ENCODE results near the gene DGKG. TPM values are rescaled to one million over a fixed set of nuclear protein-coding genes. Genes with fewer than 3 reads are reported as not detected.

The DGKG gene
- total and polyA plus RNA-seq, 10 of the 15 experiments (the other 5 are each of a cell fraction or from before 2014, with no cell fraction given), result 0.39 to 6.2 (median 4.7) TPM

DNA sequence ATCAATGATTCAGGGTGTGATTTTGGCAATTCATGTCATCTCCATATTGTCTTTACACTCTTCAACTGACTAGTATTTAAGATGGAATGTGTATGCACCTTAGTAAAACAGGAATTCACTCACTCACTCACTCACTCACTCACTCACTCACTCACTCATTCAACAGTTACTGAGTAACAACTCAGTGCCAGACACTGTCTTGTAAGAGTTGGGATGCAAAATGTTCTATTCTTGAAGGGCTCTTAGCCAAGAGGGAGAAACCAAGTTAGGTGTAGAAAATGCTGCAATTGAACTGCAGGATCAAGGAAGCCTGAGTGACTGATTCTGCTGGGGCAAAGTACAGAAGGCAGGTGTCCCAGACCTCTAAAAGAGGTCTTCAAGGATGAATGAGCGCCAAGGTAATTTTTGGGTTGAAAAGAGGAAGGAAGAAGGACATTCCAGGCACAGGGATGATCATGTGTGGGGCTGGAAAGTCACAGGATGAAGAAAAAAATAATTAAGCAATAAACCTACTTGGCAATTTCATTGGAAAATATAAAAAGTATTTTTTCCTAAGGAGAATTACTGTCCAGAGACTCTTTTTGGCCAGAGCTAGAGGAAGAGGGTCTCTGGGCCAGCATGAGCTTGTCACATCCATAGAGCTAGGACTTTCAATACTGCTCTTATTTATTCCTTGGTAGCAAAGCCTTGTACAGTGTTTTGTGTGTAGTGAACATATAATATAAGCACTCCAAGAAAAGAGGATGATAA, 194.2 kb downstream of the DGKG start:
- POLR2A ChIA-PET, result no interaction called here
- ATAC-seq (no peak), DNase-seq (ENCODE audit: low read depth, low spot score) (no peak), FAIRE-seq (no peak)
- RAD21 ChIA-PET (ENCODE audit: unreplicated experiment), result no interaction called here
- intact Hi-C loops (cut with micrococcal nuclease; ENCODE audit: unreplicated experiment) (no loop called here), in situ Hi-C loops (cut with MboI) (no loop called here)
- CTCF ChIA-PET, result no interaction called here
- Histone ChIP-seq H3K27ac (ENCODE audit: control insufficient read depth, insufficient read depth) (no peak overlapping the region), H3K4me3 (no peak overlapping the region), H3K4me2 (ENCODE audit: control insufficient read depth, insufficient read depth) (no peak overlapping the region), H3K27me3 (replicated peaks in 1 of 2; ENCODE audit: control insufficient read depth in 2 of 2, insufficient read depth in 2 of 2, low read length in 1 of 2) (no peaks in the 10 kb centered on the region), H3K9me3 (replicated peaks; ENCODE audit: control insufficient read depth, insufficient read depth, low read length) (no peaks in the 10 kb centered on the region), H3K36me3 (ENCODE audit: control insufficient read depth in 2 of 2, insufficient read depth in 2 of 2, low read length in 1 of 2) (no peaks in the 10 kb centered on the region), H3K9ac (ENCODE audit: control insufficient read depth, insufficient read depth, low read length) (no peak overlapping the region), H3K79me2 (ENCODE audit: control insufficient read depth, insufficient read depth, low read length) (no peaks in the 10 kb centered on the region), H3K4me1 (ENCODE audit: control insufficient read depth, insufficient read depth, low read length) (no peaks in the 10 kb centered on the region), H4K20me1 (ENCODE audit: control insufficient read depth, insufficient read depth) (no peaks in the 10 kb centered on the region), H2AFZ (ENCODE audit: control insufficient read depth, low read depth, low read length) (no peak overlapping the region)
- no TSS peak for BruUV-seq (replicated peaks)
- TF ChIP-seq SPI1 (IDR thresholded peaks at IDR 0.05; ENCODE audit: borderline replicate concordance, insufficient read depth, low read depth, low read length) (no peak), YY1 (IDR thresholded peaks at IDR 0.05; ENCODE audit: low read depth, low read length) (no peak), JUNB (IDR thresholded peaks at IDR 0.05) (no peak)
- TF ChIP-seq, protein P1, sequence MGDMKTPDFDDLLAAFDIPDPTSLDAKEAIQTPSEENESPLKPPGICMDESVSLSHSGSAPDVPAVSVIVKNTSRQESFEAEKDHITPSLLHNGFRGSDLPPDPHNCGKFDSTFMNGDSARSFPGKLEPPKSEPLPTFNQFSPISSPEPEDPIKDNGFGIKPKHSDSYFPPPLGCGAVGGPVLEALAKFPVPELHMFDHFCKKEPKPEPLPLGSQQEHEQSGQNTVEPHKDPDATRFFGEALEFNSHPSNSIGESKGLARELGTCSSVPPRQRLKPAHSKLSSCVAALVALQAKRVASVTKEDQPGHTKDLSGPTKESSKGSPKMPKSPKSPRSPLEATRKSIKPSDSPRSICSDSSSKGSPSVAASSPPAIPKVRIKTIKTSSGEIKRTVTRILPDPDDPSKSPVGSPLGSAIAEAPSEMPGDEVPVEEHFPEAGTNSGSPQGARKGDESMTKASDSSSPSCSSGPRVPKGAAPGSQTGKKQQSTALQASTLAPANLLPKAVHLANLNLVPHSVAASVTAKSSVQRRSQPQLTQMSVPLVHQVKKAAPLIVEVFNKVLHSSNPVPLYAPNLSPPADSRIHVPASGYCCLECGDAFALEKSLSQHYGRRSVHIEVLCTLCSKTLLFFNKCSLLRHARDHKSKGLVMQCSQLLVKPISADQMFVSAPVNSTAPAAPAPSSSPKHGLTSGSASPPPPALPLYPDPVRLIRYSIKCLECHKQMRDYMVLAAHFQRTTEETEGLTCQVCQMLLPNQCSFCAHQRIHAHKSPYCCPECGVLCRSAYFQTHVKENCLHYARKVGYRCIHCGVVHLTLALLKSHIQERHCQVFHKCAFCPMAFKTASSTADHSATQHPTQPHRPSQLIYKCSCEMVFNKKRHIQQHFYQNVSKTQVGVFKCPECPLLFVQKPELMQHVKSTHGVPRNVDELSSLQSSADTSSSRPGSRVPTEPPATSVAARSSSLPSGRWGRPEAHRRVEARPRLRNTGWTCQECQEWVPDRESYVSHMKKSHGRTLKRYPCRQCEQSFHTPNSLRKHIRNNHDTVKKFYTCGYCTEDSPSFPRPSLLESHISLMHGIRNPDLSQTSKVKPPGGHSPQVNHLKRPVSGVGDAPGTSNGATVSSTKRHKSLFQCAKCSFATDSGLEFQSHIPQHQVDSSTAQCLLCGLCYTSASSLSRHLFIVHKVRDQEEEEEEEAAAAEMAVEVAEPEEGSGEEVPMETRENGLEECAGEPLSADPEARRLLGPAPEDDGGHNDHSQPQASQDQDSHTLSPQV (IDR thresholded peaks at IDR 0.05), result no peak
- TF ChIP-seq, protein P2, sequence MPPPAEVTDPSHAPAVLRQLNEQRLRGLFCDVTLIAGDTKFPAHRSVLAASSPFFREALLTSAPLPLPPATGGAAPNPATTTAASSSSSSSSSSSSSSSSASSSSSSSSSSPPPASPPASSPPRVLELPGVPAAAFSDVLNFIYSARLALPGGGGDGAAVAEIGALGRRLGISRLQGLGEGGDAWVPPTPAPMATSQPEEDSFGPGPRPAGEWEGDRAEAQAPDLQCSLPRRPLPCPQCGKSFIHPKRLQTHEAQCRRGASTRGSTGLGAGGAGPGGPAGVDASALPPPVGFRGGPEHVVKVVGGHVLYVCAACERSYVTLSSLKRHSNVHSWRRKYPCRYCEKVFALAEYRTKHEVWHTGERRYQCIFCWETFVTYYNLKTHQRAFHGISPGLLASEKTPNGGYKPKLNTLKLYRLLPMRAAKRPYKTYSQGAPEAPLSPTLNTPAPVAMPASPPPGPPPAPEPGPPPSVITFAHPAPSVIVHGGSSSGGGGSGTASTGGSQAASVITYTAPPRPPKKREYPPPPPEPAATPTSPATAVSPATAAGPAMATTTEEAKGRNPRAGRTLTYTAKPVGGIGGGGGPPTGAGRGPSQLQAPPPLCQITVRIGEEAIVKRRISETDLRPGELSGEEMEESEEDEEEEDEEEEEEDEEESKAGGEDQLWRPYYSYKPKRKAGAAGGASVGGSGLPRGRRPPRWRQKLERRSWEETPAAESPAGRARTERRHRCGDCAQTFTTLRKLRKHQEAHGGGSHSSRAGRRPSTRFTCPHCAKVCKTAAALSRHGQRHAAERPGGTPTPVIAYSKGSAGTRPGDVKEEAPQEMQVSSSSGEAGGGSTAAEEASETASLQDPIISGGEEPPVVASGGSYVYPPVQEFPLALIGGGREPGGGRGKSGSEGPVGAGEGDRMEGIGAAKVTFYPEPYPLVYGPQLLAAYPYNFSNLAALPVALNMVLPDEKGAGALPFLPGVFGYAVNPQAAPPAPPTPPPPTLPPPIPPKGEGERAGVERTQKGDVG (CRISPR knock-in tag; IDR thresholded peaks at IDR 0.05), result no peak
- TF ChIP-seq, protein P3, sequence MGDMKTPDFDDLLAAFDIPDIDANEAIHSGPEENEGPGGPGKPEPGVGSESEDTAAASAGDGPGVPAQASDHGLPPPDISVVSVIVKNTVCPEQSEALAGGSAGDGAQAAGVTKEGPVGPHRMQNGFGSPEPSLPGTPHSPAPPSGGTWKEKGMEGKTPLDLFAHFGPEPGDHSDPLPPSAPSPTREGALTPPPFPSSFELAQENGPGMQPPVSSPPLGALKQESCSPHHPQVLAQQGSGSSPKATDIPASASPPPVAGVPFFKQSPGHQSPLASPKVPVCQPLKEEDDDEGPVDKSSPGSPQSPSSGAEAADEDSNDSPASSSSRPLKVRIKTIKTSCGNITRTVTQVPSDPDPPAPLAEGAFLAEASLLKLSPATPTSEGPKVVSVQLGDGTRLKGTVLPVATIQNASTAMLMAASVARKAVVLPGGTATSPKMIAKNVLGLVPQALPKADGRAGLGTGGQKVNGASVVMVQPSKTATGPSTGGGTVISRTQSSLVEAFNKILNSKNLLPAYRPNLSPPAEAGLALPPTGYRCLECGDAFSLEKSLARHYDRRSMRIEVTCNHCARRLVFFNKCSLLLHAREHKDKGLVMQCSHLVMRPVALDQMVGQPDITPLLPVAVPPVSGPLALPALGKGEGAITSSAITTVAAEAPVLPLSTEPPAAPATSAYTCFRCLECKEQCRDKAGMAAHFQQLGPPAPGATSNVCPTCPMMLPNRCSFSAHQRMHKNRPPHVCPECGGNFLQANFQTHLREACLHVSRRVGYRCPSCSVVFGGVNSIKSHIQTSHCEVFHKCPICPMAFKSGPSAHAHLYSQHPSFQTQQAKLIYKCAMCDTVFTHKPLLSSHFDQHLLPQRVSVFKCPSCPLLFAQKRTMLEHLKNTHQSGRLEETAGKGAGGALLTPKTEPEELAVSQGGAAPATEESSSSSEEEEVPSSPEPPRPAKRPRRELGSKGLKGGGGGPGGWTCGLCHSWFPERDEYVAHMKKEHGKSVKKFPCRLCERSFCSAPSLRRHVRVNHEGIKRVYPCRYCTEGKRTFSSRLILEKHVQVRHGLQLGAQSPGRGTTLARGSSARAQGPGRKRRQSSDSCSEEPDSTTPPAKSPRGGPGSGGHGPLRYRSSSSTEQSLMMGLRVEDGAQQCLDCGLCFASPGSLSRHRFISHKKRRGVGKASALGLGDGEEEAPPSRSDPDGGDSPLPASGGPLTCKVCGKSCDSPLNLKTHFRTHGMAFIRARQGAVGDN (IDR thresholded peaks at IDR 0.05), result no peak
- 70% methylated on average over 1 of the region's 1 CpG for WGBS (ENCODE audit: insufficient coverage, insufficient replicate concordance, low lambda C conversion rate, missing lambda C conversion rate)
- SMC1A ChIA-PET (ENCODE audit: uncharacterized antibody, unreplicated experiment), result no interaction called here
